H1 (cell line): ENCODE data around the gene SIRT6. TPM values are rescaled to one million over a fixed set of nuclear protein-coding genes. Genes with fewer than 3 reads are reported as not detected.

Source experiments
- CTCF ChIA-PET: fragments of 300-600 bp; sonication (Branson Sonifier 250); formaldehyde crosslinking; loops from one replicate; lab custom pipeline; 2021; ENCODE audit not compliant: partially characterized antibody; lab: Charles Lee
- POLR2A ChIA-PET: fragments of 300-600 bp; sonication (Branson Sonifier 250); formaldehyde crosslinking; loops from one replicate; lab custom pipeline; 2021; ENCODE audit warnings: inconsistent platforms; ENCODE audit not compliant: partially characterized antibody; lab: Charles Lee
- DNase-seq, 2 experiments: peaks; one replicate each; pipeline versions ENCODE4 v3.0.0 to v3.0.0-alpha.2; 2010 to 2022; ENCODE audit warnings: low spot score in 2 of 2, low read depth in 1 of 2, mixed read lengths in 1 of 2
- FAIRE-seq: peaks from 2 replicates; lab custom pipeline; 2011; peaks lifted over from hg19 to GRCh38; lab: Jason Lieb, UNC
- H2AFZ ChIP-seq: 2 replicates; pipeline ENCODE4 v1.8.1; 2012; ENCODE audit warnings: low read length, inconsistent platforms
- H2AK5ac ChIP-seq: 2 replicates; pipeline ENCODE4 v1.6.1; 2013; ENCODE audit warnings: low read depth, low read length
- H2BK120ac ChIP-seq: replicated peaks from 2 replicates; pipeline ENCODE3; 2013; ENCODE audit warnings: low read depth, low read length, inconsistent platforms
- H2BK12ac ChIP-seq: 2 replicates; pipeline ENCODE4 v1.6.1; 2013; ENCODE audit warnings: low read depth, low read length
- H2BK15ac ChIP-seq: 2 replicates; pipeline ENCODE4 v1.6.1; 2013; ENCODE audit warnings: low read length
- H2BK20ac ChIP-seq: 2 replicates; pipeline ENCODE4 v1.6.1; 2013; ENCODE audit warnings: low read length
- H2BK5ac ChIP-seq: 2 replicates; pipeline ENCODE4 v1.6.1; 2013; ENCODE audit warnings: low read depth, low read length
- H3K14ac ChIP-seq: 2 replicates; pipeline ENCODE4 v1.6.1; 2013; ENCODE audit warnings: inconsistent platforms; ENCODE audit not compliant: insufficient read length
- H3K18ac ChIP-seq: 2 replicates; pipeline ENCODE4 v1.6.1; 2013; ENCODE audit warnings: low read length; ENCODE audit errors: extremely low read depth
- H3K23ac ChIP-seq: 2 replicates; pipeline ENCODE4 v1.6.1; 2013; ENCODE audit warnings: inconsistent platforms; ENCODE audit not compliant: insufficient read length
- H3K23me2 ChIP-seq: 2 replicates; pipeline ENCODE4 v1.6.1; 2013; ENCODE audit warnings: low read depth, low read length
- H3K27ac ChIP-seq: 2 replicates; pipeline ENCODE4 v1.6.1; 2011; ENCODE audit warnings: low read depth, low read length, inconsistent platforms
- H3K27me3 ChIP-seq, 4 experiments: replicated peaks in 1 of 4; 1 replicate in 1 of 4; 2 replicates in 3 of 4; pipeline versions ENCODE4 v1.6.1 to v1.8.1; 2011 to 2013; ENCODE audit warnings: low read length in 3 of 4, mild to moderate bottlenecking in 3 of 4, inconsistent platforms in 2 of 4, mixed read lengths in 2 of 4, moderate library complexity in 1 of 4; ENCODE audit not compliant: control insufficient read depth in 3 of 4, insufficient read depth in 3 of 4; ENCODE audit errors: extremely low read depth in 1 of 4
- H3K36me3 ChIP-seq, 4 experiments: 2 replicates each; pipeline versions ENCODE4 v1.6.1 to v1.8.1; 2011 to 2013; ENCODE audit warnings: mild to moderate bottlenecking in 4 of 4, low read length in 3 of 4, moderate library complexity in 2 of 4, control low read depth in 1 of 4, inconsistent platforms in 1 of 4; ENCODE audit not compliant: insufficient read depth in 4 of 4, control insufficient read depth in 2 of 4
- H3K4ac ChIP-seq: replicated peaks from 2 replicates; pipeline ENCODE3; 2013; ENCODE audit warnings: low read length, low read depth, mixed read lengths, inconsistent platforms; ENCODE audit not compliant: insufficient read length
- H3K4me1 ChIP-seq, 4 experiments: replicated peaks in 1 of 4; 1 replicate in 1 of 4; 2 replicates in 3 of 4; pipeline versions ENCODE4 v1.6.1 to v1.8.1; 2011 to 2013; ENCODE audit warnings: low read length in 3 of 4, inconsistent platforms in 2 of 4, mixed read lengths in 1 of 4; ENCODE audit not compliant: insufficient read depth in 4 of 4, control insufficient read depth in 3 of 4
- H3K4me2 ChIP-seq, 2 experiments: 2 replicates each; pipeline versions ENCODE4 v1.6.1 to v1.8.1; 2011 to 2013; ENCODE audit warnings: low read depth in 2 of 2, low read length in 2 of 2, control low read depth in 1 of 2, inconsistent platforms in 1 of 2, mild to moderate bottlenecking in 1 of 2; ENCODE audit not compliant: insufficient read depth in 1 of 2
- H3K4me3 ChIP-seq, 4 experiments: fragments of 200-600, 300-600 bp in 1 of 4; sonication (generic), shearing (Covaris generic), sonication (Bioruptor Twin) in 1 of 4; 2 replicates each; pipeline versions ENCODE4 v1.5.1 to v1.8.1; 2011 to 2016; ENCODE audit warnings: low read length in 4 of 4, low read depth in 3 of 4, control low read depth in 2 of 4, inconsistent platforms in 2 of 4, mild to moderate bottlenecking in 2 of 4, mixed read lengths in 1 of 4, moderate library complexity in 1 of 4; ENCODE audit not compliant: insufficient read depth in 2 of 4; ENCODE audit errors: extremely low read depth in 1 of 4
- H3K56ac ChIP-seq: replicated peaks from 2 replicates; pipeline ENCODE3; 2013; ENCODE audit warnings: low read depth, mild to moderate bottlenecking, mixed read lengths, low read length, inconsistent platforms; ENCODE audit not compliant: insufficient read length
- H3K79me1 ChIP-seq: 2 replicates; pipeline ENCODE4 v1.6.1; 2013; ENCODE audit warnings: low read depth, low read length, control low read depth
- H3K79me2 ChIP-seq, 2 experiments: 2 replicates each; pipeline versions ENCODE4 v1.6.1 to v1.8.1; 2012 to 2013; ENCODE audit warnings: low read length in 2 of 2, mild to moderate bottlenecking in 2 of 2, inconsistent platforms in 1 of 2; ENCODE audit not compliant: insufficient read depth in 2 of 2, control insufficient read depth in 1 of 2
- H3K9ac ChIP-seq, 4 experiments: replicated peaks in 1 of 4; 1 replicate in 1 of 4; 2 replicates in 3 of 4; pipeline versions ENCODE4 v1.6.1 to v1.8.1; 2011 to 2013; ENCODE audit warnings: low read depth in 3 of 4, low read length in 3 of 4, control low read depth in 2 of 4, mild to moderate bottlenecking in 2 of 4, moderate library complexity in 2 of 4, inconsistent platforms in 1 of 4; ENCODE audit errors: extremely low read depth in 1 of 4
- H3K9me3 ChIP-seq, 2 experiments: 2 replicates each; pipeline versions ENCODE4 v1.6.1 to v1.8.1; 2012 to 2013; ENCODE audit warnings: mild to moderate bottlenecking in 2 of 2, moderate library complexity in 2 of 2, control low read depth in 1 of 2, inconsistent platforms in 1 of 2, low read depth in 1 of 2, low read length in 1 of 2, mixed read lengths in 1 of 2; ENCODE audit not compliant: insufficient read depth in 2 of 2
- H4K20me1 ChIP-seq, 2 experiments: replicated peaks in 1 of 2; 2 replicates each; pipeline versions ENCODE3 to v1.8.1; 2011 to 2013; ENCODE audit warnings: inconsistent platforms in 2 of 2, low read length in 2 of 2, mild to moderate bottlenecking in 1 of 2; ENCODE audit not compliant: insufficient read depth in 2 of 2, control insufficient read depth in 1 of 2
- H4K5ac ChIP-seq: 2 replicates; pipeline ENCODE4 v1.6.1; 2013; ENCODE audit warnings: low read length, low read depth, mixed read lengths, inconsistent platforms; ENCODE audit not compliant: insufficient read length
- H4K8ac ChIP-seq: 2 replicates; pipeline ENCODE4 v1.8.0; 2013; ENCODE audit warnings: mild to moderate bottlenecking, moderate library complexity, low read length, inconsistent platforms; ENCODE audit not compliant: insufficient read depth; ENCODE audit errors: extremely low read depth
- H4K91ac ChIP-seq: replicated peaks from 2 replicates; pipeline ENCODE3; 2013; ENCODE audit warnings: low read length, mixed read lengths, inconsistent platforms; ENCODE audit not compliant: insufficient read length
- EP300 ChIP-seq, 2 experiments: IDR thresholded peaks; 1 replicate in 1 of 2; 2 replicates in 1 of 2; pipeline ENCODE4 v1.6.1; 2011 to 2012; ENCODE audit warnings: low read depth in 2 of 2, low read length in 2 of 2, mild to moderate bottlenecking in 2 of 2, borderline replicate concordance in 1 of 2, inconsistent platforms in 1 of 2, moderate library complexity in 1 of 2
- HDAC2 ChIP-seq, 2 experiments: fragments of 300-600 bp in 1 of 2; sonication (generic) in 1 of 2; IDR thresholded peaks; 2 replicates each; pipeline ENCODE4 v1.6.1; 2011 to 2012; ENCODE audit warnings: low read depth in 2 of 2, low read length in 2 of 2, mild to moderate bottlenecking in 2 of 2, moderate library complexity in 2 of 2, borderline replicate concordance in 1 of 2, inconsistent platforms in 1 of 2
- NRF1 ChIP-seq: IDR thresholded peaks from 2 replicates; pipeline ENCODE4 v1.6.1; 2011; ENCODE audit warnings: mild to moderate bottlenecking, low read depth, low read length, improper control_type of control experiment
- RNF2 ChIP-seq: fragments of 200-900, 300-1000 bp; sonication (generic); IDR thresholded peaks from 2 replicates; pipeline ENCODE4 v1.7.1; 2016; ENCODE audit warnings: borderline replicate concordance, low read depth, mild to moderate bottlenecking, antibody characterized with exemption, low read length; ENCODE audit not compliant: poor library complexity, severe bottlenecking; ENCODE audit errors: missing control alignments
- WGBS, 2 experiments: shearing (Covaris generic) in 1 of 2; methylation state at CpG; one replicate each; pipeline versions ENCODE4 v1.1.6 to v1.1.7; 2013 to 2015; ENCODE audit warnings: low lambda C conversion rate in 2 of 2, mixed read lengths in 2 of 2, inconsistent platforms in 1 of 2, low coverage in 1 of 2, missing lambda C conversion rate in 1 of 2; ENCODE audit not compliant: insufficient replicate concordance in 2 of 2, insufficient coverage in 1 of 2, insufficient read length in 1 of 2; ENCODE audit errors: extremely low coverage in 1 of 2, missing lambda C conversion rate in 1 of 2; 5-methylcytosine and 5-hydroxymethylcytosine counted together
- polyA plus RNA-seq, 7 experiments: library from polyadenylated mRNA; depleted of rRNA in 3 of 7; stranded (reverse) in 5 of 7; unstranded in 2 of 7; fragments of >200 nt in 5 of 7; fragments of 200-250 nt in 2 of 7; gene quantifications; 1 replicate in 5 of 7; 2 replicates in 1 of 7; 4 replicates in 1 of 7; pipeline versions ENCODE4 v1.2.1 to v1.2.3, GENCODE V29; 2011 to 2013; ENCODE audit warnings: missing spikeins in 2 of 7, mixed read lengths in 2 of 7
- total RNA-seq: library from RNA; stranded (reverse); fragmentation: NEBNext Ultra II Directional; extraction: Animal tissue kit (Norgen Biotek cat#: 25700); gene quantifications from 2 replicates; pipeline ENCODE4 v1.2.1, GENCODE V29; 2021

SIRT6 gene
- total and polyA plus RNA-seq, 2 of the 8 experiments (the other 6 are each of a cell fraction or from before 2014, with no cell fraction given): 25.2 to 27.0 TPM

DNA sequence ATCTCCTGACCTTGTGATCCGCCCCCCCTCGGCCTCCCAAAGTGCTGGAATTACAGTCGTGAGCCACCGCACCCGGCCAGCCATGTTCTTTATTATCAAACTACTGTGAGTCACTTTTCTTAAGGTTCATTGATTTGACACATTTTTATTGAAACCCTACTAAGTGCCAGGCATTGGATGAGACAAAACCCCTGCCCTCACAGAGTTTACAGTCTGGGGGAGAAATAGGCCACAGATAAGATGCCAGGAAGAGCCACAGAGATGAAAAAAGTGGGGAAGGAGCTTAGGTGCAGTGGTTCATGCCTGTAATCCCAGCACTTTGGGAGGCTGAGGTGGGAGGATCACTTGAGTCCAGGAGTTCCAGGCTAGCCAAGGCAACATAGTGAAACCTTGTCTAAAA, 43.9 kb downstream of the SIRT6 start:
- no peak overlapping the region for H3K9ac ChIP-seq
- 90% methylated on average over 5 of the region's 5 CpGs; no CpG with 5 or more reads in 1 of the 2 experiments for WGBS, 2 experiments
- no peak overlapping the region for H3K4me2 ChIP-seq
- no peak overlapping the region for H2AK5ac ChIP-seq
- no peak overlapping the region for H2BK12ac ChIP-seq
- no peaks in the 10 kb centered on the region for H3K27me3 ChIP-seq
- ChIA-PET POLR2A (interaction anchor here (2.7 kb wide), 1 partner anchor 153 kb away, joined by 9 read pairs; the partner anchor contains the start of gene EEF2), CTCF (interaction anchor here (1.7 to 7.1 kb wide), 11 partner anchors 11 to 95 kb away, joined by 3 to 79 read pairs (median 20); partner anchors contain the start of gene CREB3L3)
- no peak overlapping the region for H3K4ac ChIP-seq
- H3K79me1 ChIP-seq: no peaks in the 10 kb centered on the region
- H3K56ac ChIP-seq: no peak overlapping the region
- no peak overlapping the region for H3K4me3 ChIP-seq
- H2AFZ ChIP-seq: no peak overlapping the region
- H3K79me2 ChIP-seq: no peaks in the 10 kb centered on the region
- H4K91ac ChIP-seq: no peak overlapping the region
- no peaks in the 10 kb centered on the region for H3K9me3 ChIP-seq
- H3K14ac ChIP-seq: no peak overlapping the region
- no peak overlapping the region for H3K18ac ChIP-seq
- H3K36me3 ChIP-seq: no peaks in the 10 kb centered on the region
- no peak overlapping the region for H4K8ac ChIP-seq
- H2BK5ac ChIP-seq: no peak overlapping the region
- DNase-seq (no peak), FAIRE-seq (no peak)
- H2BK120ac ChIP-seq: no peak overlapping the region
- H4K20me1 ChIP-seq: no peaks in the 10 kb centered on the region
- no peaks in the 10 kb centered on the region for H3K23me2 ChIP-seq
- no peak overlapping the region for H3K23ac ChIP-seq
- H3K27ac ChIP-seq: no peak overlapping the region
- no peak overlapping the region for H2BK15ac ChIP-seq
- no peak overlapping the region for H2BK20ac ChIP-seq
- no peak overlapping the region for H4K5ac ChIP-seq
- H3K4me1 ChIP-seq: no peaks in the 10 kb centered on the region; a peak in 1 of 7 replicates
- TF ChIP-seq EP300 (IDR thresholded peaks at IDR 0.05; ENCODE audit: borderline replicate concordance in 1 of 2, low read depth in 2 of 2, low read length in 2 of 2) (no peak), RNF2 (no peak), HDAC2 (IDR thresholded peaks at IDR 0.05; ENCODE audit: borderline replicate concordance in 1 of 2, low read depth in 2 of 2, low read length in 2 of 2) (no peak), NRF1 (no peak)
